MM.1S (cell line): ENCODE data around the gene CRMP1.

Experiments
- DNase-seq: peaks from one replicate; pipeline ENCODE4 v3.0.0-alpha.2; 2015
- H2AFZ ChIP-seq: fragments of 300-600 bp; sonication (generic); 2 replicates; pipeline ENCODE4 v1.6.0; 2016; ENCODE audit warnings: antibody characterized with exemption, low read length
- H3F3A ChIP-seq: fragments of 300-600 bp; sonication (generic); 2 replicates; pipeline ENCODE4 v1.6.1; 2016; ENCODE audit warnings: mild to moderate bottlenecking, antibody characterized with exemption, low read length, moderate library complexity, mixed read lengths; ENCODE audit not compliant: insufficient read depth
- H3K27ac ChIP-seq: fragments of 300-600 bp; sonication (generic); 2 replicates; pipeline ENCODE4 v1.5.1; 2016; ENCODE audit warnings: mild to moderate bottlenecking, low read length
- H3K27me3 ChIP-seq: fragments of 300-600 bp; sonication (generic); replicated peaks from 2 replicates; pipeline ENCODE4 v1.6.0; 2016; ENCODE audit warnings: low read length; ENCODE audit not compliant: insufficient read depth
- H3K36me3 ChIP-seq: fragments of 300-600 bp; sonication (generic); replicated peaks from 2 replicates; pipeline ENCODE4 v1.6.1; 2016; ENCODE audit warnings: mild to moderate bottlenecking, low read length, mixed read lengths; ENCODE audit not compliant: insufficient read depth
- H3K4me1 ChIP-seq: fragments of 300-600 bp; sonication (generic); 2 replicates; pipeline ENCODE4 v1.6.1; 2016; ENCODE audit warnings: low read length, mixed read lengths
- H3K4me2 ChIP-seq: fragments of 300-600 bp; sonication (generic); 2 replicates; pipeline ENCODE4 v1.6.0; 2016; ENCODE audit warnings: low read depth, low read length
- H3K4me3 ChIP-seq: fragments of 300-600 bp; sonication (generic); 2 replicates; pipeline ENCODE4 v1.5.1; 2016; ENCODE audit warnings: low read length, mixed read lengths
- H3K79me2 ChIP-seq: fragments of 300-600 bp; sonication (generic); 2 replicates; pipeline ENCODE4 v1.6.1; 2016; ENCODE audit warnings: mixed run types, low read length, mixed read lengths
- H3K9ac ChIP-seq: fragments of 300-600 bp; sonication (generic); 2 replicates; pipeline ENCODE4 v1.6.1; 2016; ENCODE audit warnings: low read length, mixed read lengths
- H3K9me2 ChIP-seq: fragments of 300-600 bp; sonication (generic); replicated peaks from 2 replicates; pipeline ENCODE4 v1.6.1; 2016; ENCODE audit warnings: mild to moderate bottlenecking, low read length, mixed read lengths; ENCODE audit not compliant: insufficient read depth
- H3K9me3 ChIP-seq: fragments of 300-600 bp; sonication (generic); replicated peaks from 2 replicates; pipeline ENCODE4 v1.6.1; 2016; ENCODE audit warnings: mild to moderate bottlenecking, low read length, mixed read lengths; ENCODE audit not compliant: insufficient read depth
- H4K20me1 ChIP-seq: fragments of 300-600 bp; sonication (generic); 2 replicates; pipeline ENCODE4 v1.6.1; 2016; ENCODE audit warnings: mild to moderate bottlenecking, low read length, moderate library complexity, mixed read lengths; ENCODE audit not compliant: insufficient read depth
- EZH2 ChIP-seq: fragments of 300-600 bp; sonication (generic); optimal IDR thresholded peaks from 2 replicates; pipeline ENCODE3; 2017; ENCODE audit warnings: low read depth, mild to moderate bottlenecking, antibody characterized with exemption, low read length, mixed read lengths
- EZH2phosphoT487 ChIP-seq: fragments of 300-600 bp; sonication (generic); IDR thresholded peaks from 2 replicates; pipeline ENCODE4 v1.6.1; 2018; ENCODE audit warnings: antibody characterized with exemption, low read length
- TF ChIP-seq, protein P1 (sequence below): fragments of 300-600 bp; sonication (generic); IDR thresholded peaks from 2 replicates; pipeline ENCODE4 v1.5.1; 2016; ENCODE audit warnings: antibody characterized with exemption, low read length, mixed read lengths

CRMP1 gene

DNA sequence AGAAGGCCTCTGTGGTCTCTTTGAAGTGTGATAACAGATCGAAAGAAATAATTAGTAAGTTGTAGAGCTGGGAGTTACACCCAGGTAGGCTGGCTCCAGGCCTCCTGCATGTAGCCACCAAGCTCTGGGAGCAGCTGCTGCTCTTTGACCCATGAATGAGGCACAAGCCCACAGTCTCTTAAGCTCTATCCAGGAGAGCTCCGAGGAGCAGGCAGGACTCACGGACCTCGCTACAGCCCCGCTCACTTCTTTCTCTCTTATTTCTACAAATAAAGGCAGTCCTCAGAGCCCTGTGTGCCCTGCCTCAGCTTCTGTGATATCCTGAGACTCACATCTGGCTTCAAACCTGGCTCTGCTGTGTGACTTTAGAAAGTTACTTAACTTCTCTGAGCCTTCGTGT is 95.0 kb downstream of the CRMP1 start:
- Histone ChIP-seq H3K4me3 (no peak overlapping the region), H2AFZ (no peak overlapping the region), H3F3A (no peaks in the 10 kb centered on the region), H3K9me2 (no peaks in the 10 kb centered on the region), H3K79me2 (no peaks in the 10 kb centered on the region), H3K27ac (no peak overlapping the region), H3K4me1 (no peaks in the 10 kb centered on the region), H4K20me1 (no peaks in the 10 kb centered on the region), H3K36me3 (0 out of 2 replicates have a peak, but pooled peaks cover 3% of the 10 kb centered on the region), H3K27me3 (no peaks in the 10 kb centered on the region), H3K9me3 (no peaks in the 10 kb centered on the region), H3K4me2 (no peak overlapping the region), H3K9ac (no peak overlapping the region)
- TF ChIP-seq, protein P1, sequence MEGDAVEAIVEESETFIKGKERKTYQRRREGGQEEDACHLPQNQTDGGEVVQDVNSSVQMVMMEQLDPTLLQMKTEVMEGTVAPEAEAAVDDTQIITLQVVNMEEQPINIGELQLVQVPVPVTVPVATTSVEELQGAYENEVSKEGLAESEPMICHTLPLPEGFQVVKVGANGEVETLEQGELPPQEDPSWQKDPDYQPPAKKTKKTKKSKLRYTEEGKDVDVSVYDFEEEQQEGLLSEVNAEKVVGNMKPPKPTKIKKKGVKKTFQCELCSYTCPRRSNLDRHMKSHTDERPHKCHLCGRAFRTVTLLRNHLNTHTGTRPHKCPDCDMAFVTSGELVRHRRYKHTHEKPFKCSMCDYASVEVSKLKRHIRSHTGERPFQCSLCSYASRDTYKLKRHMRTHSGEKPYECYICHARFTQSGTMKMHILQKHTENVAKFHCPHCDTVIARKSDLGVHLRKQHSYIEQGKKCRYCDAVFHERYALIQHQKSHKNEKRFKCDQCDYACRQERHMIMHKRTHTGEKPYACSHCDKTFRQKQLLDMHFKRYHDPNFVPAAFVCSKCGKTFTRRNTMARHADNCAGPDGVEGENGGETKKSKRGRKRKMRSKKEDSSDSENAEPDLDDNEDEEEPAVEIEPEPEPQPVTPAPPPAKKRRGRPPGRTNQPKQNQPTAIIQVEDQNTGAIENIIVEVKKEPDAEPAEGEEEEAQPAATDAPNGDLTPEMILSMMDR = no peak
- TF ChIP-seq EZH2phosphoT487 (no peak), EZH2 (no peak)
- DNase-seq = no peak

DNA sequence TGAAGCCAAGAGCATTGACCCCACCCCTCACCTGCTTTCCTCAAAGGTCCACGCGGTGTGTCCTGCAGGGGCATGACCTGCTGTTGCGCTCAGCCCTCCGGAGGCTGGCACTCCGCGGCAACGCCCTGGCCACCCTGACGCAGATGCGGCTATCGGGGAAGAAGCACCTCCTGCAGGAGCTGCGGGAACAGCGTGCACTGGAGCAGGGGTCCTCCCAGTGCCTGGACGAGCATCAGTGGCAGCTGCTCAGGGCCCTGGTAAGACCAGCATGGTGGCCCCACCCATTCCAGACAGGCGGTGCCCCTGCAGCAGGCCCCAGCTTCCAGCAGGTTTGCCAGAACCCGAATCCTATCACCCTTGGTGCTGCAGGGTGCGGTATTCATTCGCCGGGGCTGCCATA is 95.9 kb downstream of the CRMP1 start:
- Histone ChIP-seq H2AFZ (no peak overlapping the region), H3F3A (no peaks in the 10 kb centered on the region), H3K9ac (no peak overlapping the region), H3K36me3 (0 out of 2 replicates have a peak, but pooled peaks cover 3% of the 10 kb centered on the region), H3K9me3 (no peaks in the 10 kb centered on the region), H3K9me2 (no peaks in the 10 kb centered on the region), H3K79me2 (no peaks in the 10 kb centered on the region), H3K4me3 (no peak overlapping the region), H3K4me2 (no peak overlapping the region), H3K27ac (no peak overlapping the region), H4K20me1 (no peaks in the 10 kb centered on the region), H3K27me3 (no peaks in the 10 kb centered on the region), H3K4me1 (no peaks in the 10 kb centered on the region)
- DNase-seq = no peak
- TF ChIP-seq EZH2 (no peak), EZH2phosphoT487 (no peak)
- TF ChIP-seq, protein P1 = no peak

DNA sequence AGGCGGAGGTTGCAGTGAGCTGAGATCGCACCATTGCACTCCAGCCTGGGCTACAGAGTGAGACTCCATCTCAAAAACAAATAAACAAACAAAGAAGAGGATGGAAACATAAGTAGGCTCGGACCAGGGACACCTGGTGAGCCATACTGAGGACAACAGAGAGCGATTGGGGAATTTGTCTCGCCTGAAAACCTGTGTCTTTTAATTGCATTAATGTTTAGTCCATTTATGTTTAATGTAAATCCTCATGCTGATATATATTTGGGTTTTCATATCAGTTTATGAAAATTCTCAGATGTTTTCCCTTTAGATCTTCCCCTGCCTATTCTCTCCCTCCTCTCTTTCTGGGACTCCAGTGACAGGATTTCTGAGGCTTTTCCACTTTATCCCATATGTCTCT is 97.3 kb downstream of the CRMP1 start:
- TF ChIP-seq EZH2phosphoT487 = no peak
- TF ChIP-seq, protein P1 = no peak
- Histone ChIP-seq H3K9me3 (no peaks in the 10 kb centered on the region), H3K27me3 (no peaks in the 10 kb centered on the region), H4K20me1 (no peaks in the 10 kb centered on the region; the same call in 1 of the 2 replicates), H3F3A (no peaks in the 10 kb centered on the region), H3K4me3 (no peak overlapping the region), H3K27ac (no peak overlapping the region), H2AFZ (no peak overlapping the region), H3K9me2 (no peaks in the 10 kb centered on the region), H3K4me1 (no peaks in the 10 kb centered on the region), H3K79me2 (no peaks in the 10 kb centered on the region), H3K36me3 (0 out of 2 replicates have a peak, but pooled peaks cover 3% of the 10 kb centered on the region), H3K4me2 (no peak overlapping the region), H3K9ac (no peak overlapping the region)
- DNase-seq = no peak
